Right lobe of liver (tissue), 6 donors: Measurements from ENCODE around the gene SIGLEC1. TPM values are rescaled to one million over a fixed set of nuclear protein-coding genes. Genes with fewer than 3 reads are reported as not detected.

Source experiments
- ATAC-seq, 4 donors: fragments of 200-7000 bp; cut with Tn5 transposase; one replicate each; pipeline ENCODE4 v1.9.1; 2020; ENCODE audit warnings: mild to moderate bottlenecking in 4 of 4, moderate library complexity in 4 of 4
- DNase-seq, 3 donors: peaks; one replicate each; pipeline ENCODE4 v3.0.0-alpha.2; 2020
- H3K27ac ChIP-seq, 3 donors: fragments of 200-600 bp; one replicate each; pipeline ENCODE4 v1.8.0; 2022
- H3K27me3 ChIP-seq, 2 donors: fragments of 200-600 bp; one replicate each; pipeline ENCODE4 v1.8.0; 2022
- H3K36me3 ChIP-seq, 4 donors: fragments of 200-600 bp; sonication (generic) in 1 of 4; one replicate each; pipeline versions ENCODE4 v1.5.1 to v1.8.0; 2017 to 2022; ENCODE audit warnings: control low read depth in 1 of 4
- H3K4me1 ChIP-seq, 4 donors: fragments of 200-600 bp; sonication (generic) in 1 of 4; one replicate each; pipeline versions ENCODE4 v1.5.1 to v1.8.0; 2017 to 2022; ENCODE audit warnings: control low read depth in 1 of 4
- H3K4me3 ChIP-seq, 3 donors: fragments of 200-600 bp; one replicate each; pipeline ENCODE4 v1.8.0; 2022
- H3K9me3 ChIP-seq, 4 donors: fragments of 200-600 bp; sonication (generic) in 1 of 4; one replicate each; pipeline versions ENCODE4 v1.5.1 to v1.8.0; 2017 to 2022; ENCODE audit warnings: control low read depth in 1 of 4
- POLR2A ChIP-seq: fragments of 450-650 bp; IDR thresholded peaks from one replicate; pipeline ENCODE4 v1.6.1; 2017; ENCODE audit warnings: antibody characterized with exemption, mild to moderate bottlenecking
- WGBS: methylation state at CpG from one replicate; pipeline ENCODE4 v1.1.6; 2018; ENCODE audit warnings: low coverage, low lambda C conversion rate; ENCODE audit not compliant: insufficient coverage; ENCODE audit errors: missing lambda C conversion rate; 5-methylcytosine and 5-hydroxymethylcytosine counted together
- intact Hi-C, 2 donors: fragments of 100-400 bp; cut with DNase I; formaldehyde crosslinking; loops; one replicate each; pipeline versions ENCODE4 v1.11.2 to v1.14.1; 2022
- total RNA-seq, 6 experiments: library from RNA; depleted of rRNA in 2 of 6; stranded (reverse); fragments of >200 nt in 2 of 6; fragmentation: NEBNext Ultra II Directional in 3 of 6; extraction: Animal tissue kit (Norgen Biotek cat#: 25700) in 3 of 6; gene quantifications; one replicate each; pipeline versions ENCODE4 v1.1.0 to v1.2.4, GENCODE V29; 2016 to 2023
- TF ChIP-seq, protein P1 (sequence below), 4 donors: fragments of 200-600 bp in 3 of 4; fragments of 450-650 bp in 1 of 4; IDR thresholded peaks; one replicate each; pipeline versions ENCODE4 v1.5.1 to v1.8.0; 2016 to 2022; ENCODE audit warnings: antibody characterized with exemption in 4 of 4, mild to moderate bottlenecking in 2 of 4
- donor health status: DM: no; HTN: yes; CAD: no.
- donor health status: DM: no; HTN: no; CAD: no.
- donor health status: DM: no; HTN: no; CAD: no.
- donor health status: DM: no; HTN: yes; CAD: no.
- donor health status: DM: no; HTN: yes; CAD: no.

The SIGLEC1 gene
- total RNA-seq, 6 experiments from 2014 or later: 2.6 to 13.9 (median 5.7) TPM

DNA sequence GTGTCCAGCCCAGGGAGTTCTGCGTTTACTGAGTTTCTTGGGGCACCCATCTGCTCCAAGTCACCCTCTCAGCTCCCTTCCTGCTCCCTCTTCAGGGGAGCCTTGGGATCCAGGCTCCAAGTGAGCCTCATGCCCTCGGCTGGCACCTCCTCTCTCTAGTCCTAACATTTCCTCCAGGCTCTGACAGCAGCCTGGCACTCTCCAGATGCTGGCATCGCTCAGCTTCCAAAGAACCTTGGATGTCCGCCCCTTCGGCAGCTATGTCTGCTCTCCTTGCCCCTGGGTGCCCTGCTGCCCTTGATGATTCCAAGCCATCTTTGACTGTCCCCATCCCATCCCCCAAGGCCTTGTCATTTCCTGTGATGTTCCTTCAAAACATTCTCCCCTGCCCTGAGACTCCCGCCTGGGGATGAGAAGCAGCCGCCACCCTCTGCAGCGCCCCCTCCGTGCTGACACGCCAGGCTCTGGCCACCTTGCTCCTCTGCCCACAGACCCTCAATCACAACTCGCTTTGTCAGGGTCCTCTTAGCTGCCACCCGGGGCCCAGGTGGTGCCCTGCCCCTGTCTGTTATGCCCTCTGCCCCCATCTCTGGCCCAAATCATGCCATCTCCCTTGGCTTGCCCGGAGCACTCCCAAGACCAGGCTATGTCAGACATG is 42.6 kb downstream of the SIGLEC1 start:
- Histone ChIP-seq H3K36me3 (no peaks in the 10 kb centered on the region), H3K27ac (no peak overlapping the region), H3K9me3 (no peaks in the 10 kb centered on the region), H3K4me3 (no peak overlapping the region), H3K27me3 (peaks cover 0 to 23% of the 10 kb centered on the region in 2 donors), H3K4me1 (no peaks in the 10 kb centered on the region)
- 69% methylated on average over 5 of the region's 13 CpGs for WGBS
- intact Hi-C loops: loop anchor here in 1 of 2 donors (10.0 kb wide), 1 partner anchor 105 kb away; no protein-coding TSS in a partner anchor
- no peak for DNase-seq
- TF ChIP-seq, protein P1, sequence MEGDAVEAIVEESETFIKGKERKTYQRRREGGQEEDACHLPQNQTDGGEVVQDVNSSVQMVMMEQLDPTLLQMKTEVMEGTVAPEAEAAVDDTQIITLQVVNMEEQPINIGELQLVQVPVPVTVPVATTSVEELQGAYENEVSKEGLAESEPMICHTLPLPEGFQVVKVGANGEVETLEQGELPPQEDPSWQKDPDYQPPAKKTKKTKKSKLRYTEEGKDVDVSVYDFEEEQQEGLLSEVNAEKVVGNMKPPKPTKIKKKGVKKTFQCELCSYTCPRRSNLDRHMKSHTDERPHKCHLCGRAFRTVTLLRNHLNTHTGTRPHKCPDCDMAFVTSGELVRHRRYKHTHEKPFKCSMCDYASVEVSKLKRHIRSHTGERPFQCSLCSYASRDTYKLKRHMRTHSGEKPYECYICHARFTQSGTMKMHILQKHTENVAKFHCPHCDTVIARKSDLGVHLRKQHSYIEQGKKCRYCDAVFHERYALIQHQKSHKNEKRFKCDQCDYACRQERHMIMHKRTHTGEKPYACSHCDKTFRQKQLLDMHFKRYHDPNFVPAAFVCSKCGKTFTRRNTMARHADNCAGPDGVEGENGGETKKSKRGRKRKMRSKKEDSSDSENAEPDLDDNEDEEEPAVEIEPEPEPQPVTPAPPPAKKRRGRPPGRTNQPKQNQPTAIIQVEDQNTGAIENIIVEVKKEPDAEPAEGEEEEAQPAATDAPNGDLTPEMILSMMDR (IDR thresholded peaks at IDR 0.05): no peak
- no peak for TF ChIP-seq POLR2A
- no peak for ATAC-seq

DNA sequence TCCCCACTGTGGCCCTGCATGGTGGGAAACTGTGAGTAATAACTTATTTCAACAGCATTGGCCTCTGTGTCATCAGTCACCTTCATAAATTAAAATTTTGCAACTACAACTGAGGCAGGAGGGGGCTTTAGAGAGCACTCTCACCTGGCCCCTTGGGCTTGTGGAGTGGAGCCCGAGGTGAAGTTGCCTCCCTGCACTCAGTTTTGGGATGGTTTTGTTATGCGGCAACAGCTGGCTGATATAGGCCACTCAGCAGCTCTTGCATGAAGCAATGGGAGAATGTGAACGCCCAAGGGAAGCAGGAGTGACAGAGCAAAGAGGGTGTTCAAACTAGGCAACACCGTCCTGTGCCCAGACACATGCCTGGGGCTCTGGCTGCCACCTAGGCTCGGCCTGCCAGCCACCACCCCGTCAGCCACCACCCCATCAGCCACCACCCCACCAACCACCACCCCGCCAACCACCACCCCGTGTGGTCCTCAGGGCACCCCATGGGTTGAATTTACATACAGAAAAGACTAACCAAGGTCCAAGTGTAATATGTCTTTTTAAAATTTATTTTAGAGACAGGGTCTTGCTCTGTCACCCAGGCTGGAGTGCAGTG is 44.9 kb downstream of the SIGLEC1 start:
- peaks cover 0 to 11% of the 10 kb centered on the region in 2 donors for H3K27me3 ChIP-seq
- no peak for TF ChIP-seq POLR2A
- TF ChIP-seq, protein P1 (IDR thresholded peaks at IDR 0.05): no peak
- intact Hi-C loops: no loop called here
- WGBS: 90% methylated on average over 4 of the region's 8 CpGs
- no peak for DNase-seq
- no peaks in the 10 kb centered on the region for H3K9me3 ChIP-seq
- no peak overlapping the region for H3K27ac ChIP-seq
- H3K4me1 ChIP-seq: no peaks in the 10 kb centered on the region
- no peak for ATAC-seq
- no peaks in the 10 kb centered on the region for H3K36me3 ChIP-seq
- no peak overlapping the region for H3K4me3 ChIP-seq

DNA sequence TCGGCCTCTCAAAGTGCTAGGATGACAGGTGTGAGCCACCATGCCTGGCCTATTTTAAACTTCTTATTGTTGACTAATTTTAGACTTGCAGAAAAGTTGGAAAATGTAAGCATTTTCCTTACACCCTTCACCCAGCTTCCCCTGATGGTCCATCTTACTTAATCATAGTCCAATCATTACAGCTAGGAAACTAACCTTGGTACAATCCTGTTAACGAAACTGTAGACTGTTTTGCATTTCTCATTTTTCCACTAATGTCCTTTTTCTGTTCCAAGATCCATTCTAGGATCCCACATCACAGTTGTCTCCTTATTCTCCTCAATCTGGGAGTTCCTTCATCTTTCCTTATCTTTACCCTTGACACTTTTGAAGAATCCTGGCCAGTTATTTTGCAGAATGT is 48.5 kb downstream of the SIGLEC1 start:
- Histone ChIP-seq H3K36me3 (no peaks in the 10 kb centered on the region), H3K4me3 (no peak overlapping the region), H3K4me1 (no peaks in the 10 kb centered on the region), H3K27ac (no peak overlapping the region), H3K9me3 (no peaks in the 10 kb centered on the region), H3K27me3 (no peaks in the 10 kb centered on the region)
- WGBS: 68% methylated on average over 2 of the region's 2 CpGs
- DNase-seq (no peak), ATAC-seq (no peak)
- intact Hi-C loops: no loop called here
- TF ChIP-seq, protein P1 (IDR thresholded peaks at IDR 0.05): no peak
- TF ChIP-seq POLR2A: no peak

DNA sequence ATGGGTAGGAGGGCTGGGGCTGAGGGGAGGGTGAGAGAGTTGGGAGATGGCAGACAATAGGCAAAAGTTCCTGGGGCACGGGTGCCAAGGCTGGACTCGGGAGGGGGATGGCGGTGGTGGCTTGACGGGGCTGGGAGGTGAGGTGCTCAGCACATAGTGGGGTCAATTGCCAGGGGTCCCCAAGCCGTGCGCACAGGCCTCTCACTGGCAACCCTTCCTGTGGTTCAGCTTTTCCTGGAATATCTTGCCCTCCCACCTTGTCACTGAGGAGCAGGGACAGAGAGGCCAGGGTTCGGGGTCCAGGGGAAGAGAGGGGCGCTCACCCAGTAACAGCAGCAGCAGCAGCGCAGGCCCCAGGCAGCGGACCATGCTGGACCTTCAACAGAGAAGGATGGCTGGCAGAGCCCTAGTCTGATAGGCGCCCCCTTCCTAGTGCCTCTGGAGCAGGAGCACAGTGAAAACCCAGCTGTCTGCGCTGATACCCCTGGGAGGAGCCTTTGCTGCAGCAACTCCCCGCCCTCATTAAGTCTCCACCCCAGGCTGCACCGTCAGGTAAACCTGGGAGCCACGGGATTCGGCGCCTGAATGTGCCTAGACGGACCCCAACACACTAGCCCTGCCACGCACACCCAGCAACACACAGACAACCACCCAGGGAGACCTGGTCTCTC is 49.2 kb downstream of the SIGLEC1 start, which contains the start of gene GFRA4:
Gene GFRA4 (minus strand): TSS at position 369 of the 671 bp plus-strand sequence. CDS start 0 bp downstream, at position 369.
- DNase-seq: no peak
- Histone ChIP-seq H3K27me3 (no peaks in the 10 kb centered on the region), H3K36me3 (no peaks in the 10 kb centered on the region), H3K27ac (no peak within 1 kb of the TSS), H3K4me1 (no peaks in the 10 kb centered on the region), H3K9me3 (no peaks in the 10 kb centered on the region), H3K4me3 (no peak within 1 kb of the TSS)
- ATAC-seq: no peak
- no peak for TF ChIP-seq POLR2A
- TF ChIP-seq, protein P1 (IDR thresholded peaks at IDR 0.05): no peak
- 72% methylated on average over 5 of the region's 19 CpGs for WGBS
- intact Hi-C loops: no loop called here

Other genes starting within 250 kb of the SIGLEC1 start
- gene ATRN, start 241.6 kb downstream of the SIGLEC1 start, total RNA-seq: 10 to 100 TPM; 46.9 to 82.1 (median 59.1) TPM
- not detected for gene GFRA4, start 49.2 kb downstream of the SIGLEC1 start, total RNA-seq
- under 1 TPM; 0.24 to 0.51 (median 0.45) TPM for gene ADAM33, start 30.6 kb downstream of the SIGLEC1 start, total RNA-seq
- gene HSPA12B, start 20.1 kb upstream of the SIGLEC1 start, total RNA-seq: 1 to 10 TPM in 3 of 6 experiments, under 1 TPM in 3; 0.46 to 2.2 (median 0.97) TPM
- 10 to 100 TPM in 3 of 6 experiments, 1 to 10 TPM in 3; 9.6 to 11.7 (median 9.9) TPM for gene ADISSP, start 55.2 kb upstream of the SIGLEC1 start, total RNA-seq
- gene SPEF1, start 68.8 kb upstream of the SIGLEC1 start, total RNA-seq: not detected
- gene CENPB, start 74.1 kb upstream of the SIGLEC1 start, total RNA-seq: 10 to 100 TPM; 27.8 to 43.1 (median 31.6) TPM
- gene CDC25B, start 83.7 kb upstream of the SIGLEC1 start, total RNA-seq: 10 to 100 TPM; 10.9 to 28.7 (median 16.5) TPM
- gene AP5S1, start 107.9 kb upstream of the SIGLEC1 start, total RNA-seq: 10 to 100 TPM in 3 of 6 experiments, 1 to 10 TPM in 3; 7.7 to 16.1 (median 9.5) TPM
- gene MAVS, start 134.2 kb upstream of the SIGLEC1 start, total RNA-seq: 10 to 100 TPM; 10.1 to 20.4 (median 17.0) TPM
- 10 to 100 TPM; 13.0 to 17.8 (median 13.8) TPM for gene PANK2, start 176.8 kb upstream of the SIGLEC1 start, total RNA-seq